ENCODE results near the gene KCTD5.
A peak's percentile ranks its signal among the peaks of the same experiment; 100 is the strongest.
"Not testable (repeated sequence)": the region's sequence is repeated elsewhere in the genome, so short reads cannot be mapped to it uniquely, and the experiment has no call there.

Gene KCTD5

DNA sequence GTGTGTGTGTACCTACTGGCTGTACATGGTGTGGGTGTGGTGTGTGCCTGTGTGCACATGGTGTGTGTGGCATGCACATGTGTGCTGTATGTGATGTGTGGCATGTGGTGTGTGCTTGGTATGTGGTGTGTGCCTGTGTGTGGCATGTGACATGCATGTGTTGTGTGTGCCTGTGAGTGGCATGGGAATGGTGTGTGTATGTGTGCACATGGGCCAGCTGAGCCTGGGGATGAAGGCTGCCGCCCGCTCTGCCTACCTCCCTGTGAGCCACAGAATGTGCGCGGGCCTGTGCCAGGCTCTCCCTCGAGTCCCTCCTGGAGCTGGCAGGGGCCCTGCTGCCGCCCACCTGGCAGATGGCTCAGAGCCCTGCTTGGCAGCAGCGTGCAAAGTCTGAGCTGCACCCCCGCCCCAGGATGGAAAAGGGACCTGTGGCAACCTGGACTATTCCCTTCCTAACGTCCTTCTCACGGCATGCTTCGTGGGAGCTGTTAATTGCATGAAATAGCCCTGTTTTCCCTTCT is 28.4 kb downstream of the KCTD5 start:
- DNase-seq = no peak

DNA sequence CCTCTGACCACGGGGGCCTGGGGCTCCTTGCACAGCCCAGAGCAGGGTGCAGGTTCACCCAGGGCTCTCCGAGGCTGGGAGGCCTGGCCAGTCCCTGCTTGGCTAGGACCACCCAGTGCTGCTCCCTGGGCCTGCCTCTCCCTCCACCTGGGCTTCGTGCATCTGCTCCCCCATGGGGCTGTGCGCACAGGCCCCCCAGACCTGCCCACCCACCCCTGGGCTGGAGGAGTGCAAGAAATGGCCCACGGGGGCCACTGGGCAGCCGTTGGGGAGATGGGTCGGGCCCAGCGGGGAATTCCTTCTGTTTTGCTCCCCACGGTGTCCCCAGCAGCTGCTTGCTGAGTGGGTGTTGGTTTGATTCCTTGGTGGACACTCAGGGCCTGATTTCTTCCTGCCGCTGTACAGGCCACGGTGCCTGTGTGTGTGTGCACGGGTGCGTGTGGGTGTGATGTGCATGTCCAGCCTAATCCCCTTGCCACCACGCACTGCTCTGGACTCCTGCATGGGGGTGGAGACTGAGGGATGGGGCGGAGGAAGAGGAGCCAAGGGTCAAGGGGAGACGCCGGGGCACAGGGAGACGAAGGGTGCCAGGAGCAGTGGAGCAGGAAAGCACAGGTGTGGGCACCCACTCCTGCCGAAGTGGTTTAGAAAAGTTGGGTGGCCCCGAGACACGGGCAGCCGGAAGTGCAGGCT is 29.2 kb downstream of the KCTD5 start:
- DNase-seq = no peak

DNA sequence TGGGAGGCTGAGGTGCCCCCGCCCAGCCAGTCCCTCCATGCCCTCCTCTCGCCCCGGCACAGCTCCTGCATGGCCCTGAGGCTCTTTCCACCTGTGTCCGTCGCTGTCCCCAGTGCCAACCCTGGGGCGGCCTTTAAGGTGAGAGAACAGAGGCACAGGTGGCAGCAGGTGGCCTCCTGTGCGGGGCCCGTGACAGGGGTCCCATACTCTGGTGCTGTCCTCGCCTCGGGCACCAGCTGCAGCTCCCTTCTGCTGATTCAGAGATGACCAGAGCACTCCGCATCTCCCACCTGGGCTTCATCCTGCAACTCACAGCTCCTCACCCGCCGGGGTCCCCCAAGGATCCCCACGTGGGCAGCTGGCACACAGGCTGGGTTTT is 29.7 kb downstream of the KCTD5 start:
- DNase-seq = no peak

DNA sequence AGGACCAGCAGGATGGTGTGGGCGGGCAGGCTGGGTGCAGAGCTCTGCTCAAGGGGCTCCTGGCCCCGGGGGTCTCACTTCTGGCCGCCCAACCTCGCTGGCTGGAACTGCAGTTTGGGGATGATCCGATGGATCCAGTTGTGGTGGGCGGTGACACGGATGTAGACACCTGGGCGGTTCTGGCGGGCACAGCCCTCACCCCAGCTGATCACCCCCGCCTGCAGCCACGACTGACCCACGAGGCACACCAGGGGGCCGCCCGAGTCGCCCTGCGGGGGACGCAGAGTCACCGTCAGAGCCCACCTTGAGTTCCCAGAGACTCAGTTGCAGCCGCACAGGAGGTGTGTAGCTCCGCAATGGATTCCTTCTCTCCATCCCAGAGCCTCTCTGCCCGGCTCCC is 30.2 kb downstream of the KCTD5 start:
- DNase-seq = no peak

DNA sequence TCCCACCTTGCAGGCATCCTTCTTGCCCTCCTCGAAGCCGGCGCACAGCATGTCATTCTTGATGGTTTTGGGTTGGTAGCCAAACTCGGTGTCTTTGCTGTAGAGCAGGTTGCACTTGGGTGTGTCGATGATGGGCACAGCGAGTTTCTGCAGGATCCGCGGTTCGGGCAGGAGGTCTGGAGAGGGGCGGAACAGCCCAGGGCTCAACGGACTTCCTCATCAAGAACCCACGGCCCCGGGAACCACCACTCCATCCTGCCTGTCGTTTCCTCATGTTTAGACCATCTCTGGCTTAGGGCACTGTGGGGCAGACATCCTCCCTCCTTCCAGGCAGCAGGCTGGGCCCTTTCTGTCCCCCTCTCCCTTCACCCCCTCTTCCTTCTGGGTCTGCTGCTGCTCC is 31.2 kb downstream of the KCTD5 start:
- DNase-seq = no peak

DNA sequence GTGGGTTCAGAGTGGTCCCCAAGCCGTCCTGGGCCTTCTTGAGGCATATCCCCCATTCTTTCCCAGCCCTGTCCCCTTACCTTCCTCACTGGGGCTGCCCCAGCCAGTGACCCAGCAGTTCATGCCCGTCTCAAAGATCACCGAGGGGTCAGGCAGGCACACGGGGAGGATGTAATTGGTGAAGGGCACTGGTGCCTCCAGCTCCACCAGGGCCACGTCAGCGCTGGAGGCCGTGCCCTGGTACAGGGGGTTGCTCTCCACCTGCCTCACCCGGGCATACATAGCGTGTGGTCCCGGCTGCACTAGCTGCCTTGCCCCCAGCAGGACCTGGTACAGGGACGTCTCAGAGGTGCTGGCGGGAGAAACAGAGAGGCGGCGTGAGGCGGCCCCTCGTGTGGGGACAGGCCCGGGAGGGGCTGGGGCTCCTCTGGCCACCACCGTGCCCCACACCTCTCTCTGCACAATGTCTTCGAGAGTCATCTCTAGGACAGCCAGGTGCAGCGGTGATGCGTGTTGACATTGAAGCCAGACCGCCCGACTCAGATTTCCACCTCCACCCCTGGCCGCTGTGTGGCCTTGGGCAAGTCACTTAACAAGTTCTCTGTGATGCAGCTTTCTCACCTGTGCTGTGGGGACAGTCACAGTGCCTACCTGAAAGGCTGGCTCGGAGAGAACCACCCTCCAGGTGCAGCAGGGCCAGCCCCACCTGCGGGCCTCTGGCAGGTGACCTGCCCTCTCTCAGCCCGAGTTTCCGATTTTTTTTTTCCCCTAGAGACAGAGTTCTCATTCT is 31.9 kb downstream of the KCTD5 start:
- no peak for DNase-seq

DNA sequence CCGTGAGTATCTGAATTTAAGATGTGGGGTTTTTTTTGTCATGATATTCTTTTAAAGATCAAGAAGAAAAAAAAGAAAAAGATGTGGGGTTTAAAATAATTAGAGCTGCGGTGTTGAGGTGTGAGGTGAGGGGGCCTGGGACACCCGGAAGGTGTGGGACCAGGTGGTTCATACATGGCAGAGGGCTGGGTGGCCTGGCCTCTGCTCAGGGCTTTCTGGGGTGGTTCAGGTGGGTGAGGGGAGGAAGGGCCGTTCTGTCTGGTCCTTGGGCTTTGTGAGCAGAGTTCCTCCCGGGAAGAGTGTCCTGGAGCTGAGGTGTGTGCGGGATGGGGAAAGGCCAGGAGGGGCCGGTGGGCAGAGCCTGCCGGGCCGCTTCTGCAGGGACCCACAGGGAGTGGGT is 32.7 kb downstream of the KCTD5 start:
- no peak for DNase-seq

DNA sequence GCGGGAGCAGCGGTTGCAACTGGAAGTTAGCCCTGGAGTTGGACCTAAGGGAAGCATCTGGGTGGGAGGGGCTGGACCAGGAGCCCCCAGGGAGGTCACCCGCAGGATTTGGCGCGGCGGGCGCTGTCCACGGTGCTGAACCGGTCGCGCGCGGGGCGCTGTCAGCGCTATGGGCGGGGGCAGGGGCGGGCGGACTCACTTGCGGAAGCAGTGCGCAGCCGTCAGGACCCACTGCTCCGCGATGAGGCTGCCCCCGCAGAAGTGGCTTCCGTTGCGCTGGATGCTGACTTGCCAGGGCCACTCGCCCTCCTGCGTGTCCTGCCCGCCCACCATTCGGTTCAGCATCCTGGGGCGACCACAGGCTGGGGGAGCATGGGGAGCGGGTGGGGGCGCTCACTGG is 33.2 kb downstream of the KCTD5 start:
- DNase-seq = no peak

DNA sequence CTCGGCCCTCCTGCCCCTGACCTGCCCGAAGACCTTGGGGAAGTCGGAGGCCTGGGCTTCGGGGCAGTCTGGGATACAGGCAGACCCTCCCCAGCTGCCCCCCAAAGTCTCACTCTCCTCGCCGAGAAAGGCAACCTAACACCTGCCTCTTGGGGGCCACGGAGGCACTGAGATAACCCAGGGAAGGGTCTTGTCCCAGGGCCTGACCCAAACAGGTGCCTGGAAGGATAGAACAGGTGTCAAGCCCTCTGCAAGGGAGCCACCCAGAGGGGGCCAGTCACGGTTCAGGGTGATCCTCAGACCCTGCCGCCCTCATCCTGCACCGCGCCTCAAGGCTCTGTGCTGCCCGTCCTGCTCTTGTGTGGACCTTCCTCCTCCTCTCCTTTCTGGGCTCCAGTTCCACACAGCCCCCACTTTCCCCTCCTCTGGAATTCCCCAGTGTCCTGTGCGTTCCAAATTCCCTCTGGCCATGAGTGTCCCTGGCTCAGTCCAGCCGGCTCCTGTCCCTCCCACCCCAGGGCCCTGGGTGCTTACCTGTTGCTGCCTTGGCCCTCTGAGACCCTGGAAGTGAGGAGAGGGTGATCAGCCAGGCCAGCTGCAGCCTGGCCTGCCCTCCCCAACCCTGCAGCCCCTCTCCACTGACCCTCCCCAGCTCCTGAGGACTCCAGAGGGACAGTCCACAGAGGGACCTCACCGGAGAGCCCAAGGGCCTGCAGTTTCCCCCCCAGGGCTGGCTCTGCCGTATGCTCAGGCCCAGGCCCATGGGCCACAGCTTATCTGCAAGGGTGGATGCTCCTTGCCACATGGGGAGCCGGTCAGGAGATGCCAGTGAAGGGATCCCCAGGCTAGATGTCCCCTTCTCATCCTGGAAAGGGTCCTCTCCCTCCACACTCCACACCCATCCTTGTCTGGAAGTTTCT is 33.9 kb downstream of the KCTD5 start:
- no peak for DNase-seq

DNA sequence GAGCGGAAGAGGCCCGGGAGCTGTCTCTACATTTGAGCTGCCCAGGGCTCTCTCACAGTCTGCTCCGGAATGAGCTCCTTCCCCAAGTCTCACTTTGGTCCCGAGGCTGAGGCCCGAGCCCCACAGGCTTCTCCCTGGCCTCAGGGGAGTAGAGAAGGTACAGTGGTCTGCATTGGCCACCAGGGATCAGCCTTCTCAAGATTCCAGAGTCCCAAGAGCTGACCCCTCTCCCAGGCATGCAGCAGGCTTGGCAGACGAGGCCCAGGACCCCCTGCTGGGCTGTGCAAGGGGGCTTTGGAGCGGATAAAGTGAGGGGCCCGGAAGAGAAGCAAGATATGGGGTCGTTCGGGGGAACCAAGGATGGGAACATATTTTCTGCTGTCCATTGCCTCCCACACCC is 34.6 kb downstream of the KCTD5 start:
- DNase-seq = no peak

DNA sequence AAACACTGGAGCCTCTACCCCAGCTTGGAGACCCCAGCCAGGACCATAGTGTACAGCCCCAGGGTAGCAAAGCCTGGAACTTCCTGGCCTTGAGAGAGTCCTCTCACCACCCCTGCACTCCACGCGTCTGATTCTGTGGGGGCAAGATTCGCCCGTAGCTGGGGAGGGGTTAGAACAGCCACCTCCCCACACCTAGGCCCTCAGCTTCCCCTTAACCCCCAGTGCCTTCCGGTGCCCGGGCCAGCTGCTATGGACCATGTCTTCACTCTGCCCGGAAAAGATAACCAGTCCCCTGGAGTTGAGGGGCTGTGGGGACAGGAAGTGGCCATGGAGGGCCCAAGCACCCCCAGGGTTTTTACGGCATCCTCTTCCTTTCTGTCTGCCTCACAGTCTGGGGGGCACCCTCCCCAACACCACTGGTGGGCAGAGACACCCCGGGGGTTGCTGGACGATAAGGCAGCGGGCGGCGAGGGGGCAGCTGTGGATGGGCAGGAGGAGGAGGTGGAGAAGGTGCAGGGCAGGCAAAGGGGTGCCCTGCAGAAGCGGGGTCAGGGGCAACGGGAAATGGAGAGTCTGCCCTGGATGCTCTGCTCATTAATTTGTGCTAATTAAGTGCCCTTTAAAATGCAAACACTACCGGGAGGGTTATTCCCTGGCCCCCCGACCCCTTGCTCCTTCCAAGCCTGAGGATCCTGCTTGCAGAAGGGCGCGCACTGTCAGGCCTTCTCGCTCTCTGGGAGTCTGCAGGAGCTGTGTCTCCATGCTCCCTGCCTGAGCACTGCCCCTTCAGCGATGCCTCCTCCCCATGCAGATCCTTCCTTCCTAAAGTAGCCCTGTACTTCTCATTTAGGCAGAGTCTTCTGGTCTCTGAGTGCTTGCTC is 35.3 kb downstream of the KCTD5 start:
- DNase-seq = no peak

DNA sequence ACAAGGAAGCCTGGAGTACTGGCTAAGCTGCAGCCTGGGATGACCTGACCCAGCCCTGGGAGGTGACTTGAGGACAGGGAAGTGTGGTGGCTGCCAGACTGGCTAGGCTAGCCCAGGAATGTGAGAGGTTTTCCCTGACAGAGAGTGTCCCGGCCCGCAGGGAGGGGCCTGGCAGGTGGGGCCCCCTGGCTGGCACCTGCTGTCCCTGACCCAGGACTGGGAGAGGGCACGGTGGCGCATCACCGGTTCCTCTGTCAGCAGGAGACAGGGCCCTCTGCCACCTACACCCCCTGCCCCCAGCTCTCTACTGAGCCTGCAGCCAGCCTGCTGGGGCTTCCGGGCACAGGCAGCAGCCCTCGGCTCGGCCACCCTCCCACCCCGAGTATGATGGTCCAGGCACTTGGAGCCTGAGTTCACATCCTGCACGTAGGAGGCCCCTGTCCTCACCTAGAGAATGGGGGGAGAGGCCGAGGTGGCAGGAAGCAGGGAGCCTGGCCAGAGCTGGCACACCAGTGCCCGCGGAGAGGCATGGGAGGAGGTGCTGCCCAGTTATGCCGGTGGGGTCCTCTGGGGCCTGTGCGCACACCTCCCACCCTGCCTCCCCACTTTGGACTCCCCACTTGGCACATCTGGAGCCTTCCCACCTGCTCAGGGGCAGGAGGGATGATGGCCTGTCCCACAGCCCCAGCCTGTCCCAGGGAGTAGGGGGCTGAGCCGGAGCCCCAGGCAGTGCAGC is 37.2 kb downstream of the KCTD5 start:
- DNase-seq = no peak

DNA sequence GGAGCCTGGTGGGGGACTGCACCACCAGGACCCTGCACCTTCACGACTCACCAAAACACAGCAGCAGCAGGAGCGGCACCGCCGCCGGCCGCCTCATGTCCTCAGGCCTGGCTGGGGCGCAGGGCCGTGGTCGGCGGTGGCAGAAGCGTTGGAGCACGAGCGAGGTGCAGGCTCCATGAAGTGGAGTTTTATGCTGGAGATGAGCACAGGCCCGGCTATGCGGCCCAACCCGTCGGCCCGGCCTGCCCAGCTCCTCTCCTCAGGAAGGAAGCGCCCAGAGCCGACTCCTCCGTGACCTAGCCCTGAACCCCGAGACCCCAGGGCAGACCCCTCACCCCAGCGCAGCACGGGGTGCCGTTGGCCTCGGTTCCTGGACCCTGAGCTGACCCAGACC is 37.7 kb downstream of the KCTD5 start, which contains the start of gene PRSS27:
PRSS27 (minus strand) TSS at position 161 of the 394 bp plus-strand sequence; CDS start at position 97, 64 bp downstream.
- no peak for DNase-seq

DNA sequence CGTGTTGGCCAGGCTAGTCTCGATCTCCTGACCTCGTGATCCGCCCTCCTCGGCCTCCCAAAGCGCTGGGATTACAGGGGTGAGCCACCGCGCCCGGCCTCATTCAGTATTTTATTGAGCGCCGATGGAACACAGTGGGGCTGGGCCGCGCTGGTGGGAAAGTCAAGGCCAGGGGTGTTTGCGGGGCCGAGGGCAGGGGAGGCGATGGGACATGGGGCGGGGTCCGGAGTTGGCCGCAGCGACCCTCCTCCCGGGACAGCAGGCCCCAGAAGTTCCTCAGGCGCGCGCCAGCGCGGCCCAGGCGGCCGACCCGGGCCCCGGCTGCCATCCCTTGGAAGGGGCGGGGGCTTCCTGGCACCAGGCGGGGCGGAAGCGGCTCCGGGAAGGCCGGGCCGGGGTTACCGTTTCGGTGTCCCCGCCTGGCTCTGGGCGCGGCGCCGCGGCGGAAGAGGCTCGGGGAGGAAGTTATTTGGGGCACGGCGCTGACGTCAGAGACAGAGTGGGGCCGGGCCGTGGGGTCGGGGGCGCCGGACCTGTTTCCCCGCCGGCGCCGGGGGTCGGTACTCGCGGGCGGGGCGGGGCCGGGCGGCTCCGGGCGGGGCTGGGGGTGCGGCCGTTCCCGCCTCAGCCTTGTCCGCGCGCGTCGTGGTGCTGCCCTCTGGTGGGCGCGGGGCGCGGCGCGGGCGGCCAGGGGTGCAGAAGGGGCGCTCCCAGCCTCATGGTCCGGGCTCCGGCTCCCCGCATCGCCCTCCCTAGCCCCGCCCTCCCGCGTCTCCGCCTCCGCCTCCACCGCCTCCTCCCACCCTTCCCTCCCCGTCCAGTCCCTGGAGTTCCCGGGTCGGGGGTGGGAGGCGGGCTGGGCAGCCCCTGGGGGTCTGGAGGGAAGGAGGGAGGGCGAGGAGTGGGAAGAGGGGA is 38.7 kb downstream of the KCTD5 start:
- DNase-seq = peak; percentile 47

DNA sequence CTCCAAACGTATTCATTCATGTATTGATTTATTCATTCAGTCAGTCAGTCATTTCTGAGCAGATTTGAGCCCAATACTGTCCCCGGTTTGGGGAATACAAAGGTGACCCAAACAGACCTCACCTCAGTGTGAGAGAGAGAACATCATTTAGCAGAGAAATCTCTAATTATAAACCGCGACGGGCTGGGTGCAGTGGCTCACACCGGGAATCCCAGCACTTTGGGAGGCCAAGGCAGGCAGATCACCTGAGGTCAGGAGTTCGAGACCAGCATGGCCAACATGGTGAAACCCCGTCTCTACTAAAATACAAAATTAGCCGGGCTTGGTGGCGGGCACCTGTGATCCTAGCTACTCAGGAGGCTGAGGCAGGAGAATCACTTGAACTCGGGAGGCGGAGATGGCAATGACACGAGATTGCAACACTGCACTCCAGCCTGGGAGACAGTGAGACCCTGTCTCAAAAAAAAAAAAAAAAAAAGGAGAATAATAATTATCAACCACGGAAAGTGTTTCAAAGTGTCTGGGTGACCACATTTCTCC is 39.4 kb downstream of the KCTD5 start:
- DNase-seq = not testable (repeated sequence)

DNA sequence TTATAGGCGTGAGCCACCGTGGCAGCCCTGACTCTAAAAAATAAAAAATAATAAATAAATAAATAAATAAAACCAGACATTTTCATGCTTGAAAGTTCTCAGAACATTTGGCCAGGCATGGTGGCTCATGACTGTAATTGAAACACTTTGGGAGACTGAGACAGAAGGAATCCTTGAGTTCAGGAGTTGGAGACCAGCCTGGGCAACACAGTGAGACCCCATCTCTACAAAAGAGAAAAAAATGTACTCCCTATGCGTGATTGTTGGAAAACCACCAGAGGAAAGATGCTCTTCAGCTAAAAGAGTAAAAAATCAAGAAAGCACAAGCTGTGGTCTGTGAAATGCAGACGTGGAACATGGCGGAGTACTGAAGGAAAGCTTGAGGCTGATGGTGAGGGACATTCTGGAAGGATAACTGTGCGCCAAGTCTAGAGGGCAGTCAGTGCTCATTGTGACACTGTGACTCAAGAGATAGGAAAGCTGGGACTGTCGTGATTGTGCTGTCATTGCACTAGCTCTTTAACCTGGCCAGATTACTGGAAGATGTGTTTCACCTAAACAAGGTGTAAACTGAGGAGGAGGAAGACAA is 41.9 kb downstream of the KCTD5 start:
- DNase-seq = no peak

DNA sequence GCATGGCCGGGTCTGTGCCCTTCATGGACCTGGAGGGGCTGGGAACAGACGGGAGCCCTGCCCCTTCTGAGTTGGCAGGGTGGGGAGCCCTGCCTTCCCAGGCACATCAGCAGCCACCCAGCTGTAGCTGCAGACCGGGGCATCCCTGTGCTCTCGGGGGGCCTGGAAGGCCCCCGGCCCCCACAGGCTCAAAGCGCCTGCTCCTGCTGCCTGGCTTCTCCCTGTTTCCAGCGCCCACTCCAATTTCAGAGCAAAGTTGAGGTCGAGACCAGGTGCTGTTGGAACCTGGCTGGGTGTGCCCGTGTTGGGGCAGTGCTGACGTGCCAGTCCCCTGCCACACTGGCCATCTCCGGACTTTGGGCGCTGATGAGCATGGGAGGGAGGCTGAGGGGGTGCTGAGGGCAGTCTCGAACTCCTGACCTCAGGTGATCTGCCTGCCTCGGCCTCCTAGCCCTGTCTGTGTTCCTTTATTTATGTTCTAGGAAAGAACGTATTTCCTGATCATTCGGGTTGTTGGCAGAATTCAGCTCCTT is 42.6 kb downstream of the KCTD5 start:
- DNase-seq = no peak

DNA sequence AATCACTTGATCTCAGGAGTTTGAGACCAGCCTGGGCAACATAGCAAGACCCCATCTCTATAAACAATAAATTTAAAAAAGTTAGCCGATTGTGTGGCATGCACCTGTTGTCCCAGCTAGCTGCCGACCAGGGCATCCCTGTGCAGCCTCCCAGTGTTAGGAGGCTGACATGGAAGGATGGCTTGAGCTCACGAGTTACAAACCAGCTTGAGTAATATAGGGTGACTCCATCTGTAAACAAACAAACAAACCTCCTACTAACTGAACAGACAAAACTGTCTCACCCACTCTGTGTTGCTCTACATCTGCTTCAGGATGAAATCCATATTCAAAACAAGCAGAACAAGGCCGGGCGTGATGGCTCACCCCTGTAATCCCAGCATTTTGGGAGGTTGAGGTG is 44.6 kb downstream of the KCTD5 start:
- DNase-seq = no peak

DNA sequence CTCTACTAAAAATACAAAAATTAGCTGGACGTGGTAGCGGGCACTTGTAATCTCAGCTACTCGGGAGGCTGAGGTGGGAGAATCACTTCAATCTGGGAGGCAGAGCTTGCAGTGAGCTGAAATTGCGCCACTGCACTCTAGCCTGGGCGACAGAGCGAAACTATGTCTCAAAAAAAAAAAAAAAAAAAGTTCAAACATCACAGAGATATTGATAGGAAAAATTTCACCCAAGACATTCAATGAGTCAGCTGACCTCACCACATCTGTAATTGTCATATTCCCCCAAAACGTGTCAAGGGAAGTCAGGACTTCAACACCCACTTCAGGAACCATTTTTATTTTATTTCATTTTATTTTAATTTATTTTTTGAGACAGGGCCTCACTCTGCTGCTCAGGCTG is 45.7 kb downstream of the KCTD5 start:
- DNase-seq = no peak
